NCI-H82 treated with DMSO at 0.1 percent for 48 hours (cell line): ENCODE results near the gene SPTBN2.
"Not testable (repeated sequence)": the region's sequence is repeated elsewhere in the genome, so short reads cannot be mapped to it uniquely, and the experiment has no call there.

Experiments
- DNase-seq: peaks from one replicate; lab custom pipeline; 2025; ENCODE audit not compliant: unreplicated experiment; lab: John Stamatoyannopoulos, UW

Gene SPTBN2

DNA sequence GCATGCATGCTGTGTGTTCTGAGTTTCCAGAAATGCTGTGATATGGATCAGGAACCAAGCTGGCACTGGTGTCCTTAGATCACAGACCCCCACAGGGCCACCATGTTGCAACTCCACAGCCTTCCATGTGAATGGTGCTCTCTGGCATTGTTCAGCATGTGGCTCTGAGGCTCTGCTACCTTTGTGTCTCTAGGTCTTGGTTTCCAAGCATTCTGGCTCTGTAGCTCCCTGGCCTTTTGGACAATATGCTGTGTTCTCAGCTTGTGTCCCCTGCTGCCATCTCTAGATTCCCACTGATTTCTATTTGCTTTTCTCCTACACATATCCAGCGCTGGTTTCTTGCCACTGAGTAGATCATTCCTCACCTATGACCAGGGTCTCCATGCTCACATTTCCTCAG is 3.9 kb downstream of the SPTBN2 start:
- no peak for DNase-seq

DNA sequence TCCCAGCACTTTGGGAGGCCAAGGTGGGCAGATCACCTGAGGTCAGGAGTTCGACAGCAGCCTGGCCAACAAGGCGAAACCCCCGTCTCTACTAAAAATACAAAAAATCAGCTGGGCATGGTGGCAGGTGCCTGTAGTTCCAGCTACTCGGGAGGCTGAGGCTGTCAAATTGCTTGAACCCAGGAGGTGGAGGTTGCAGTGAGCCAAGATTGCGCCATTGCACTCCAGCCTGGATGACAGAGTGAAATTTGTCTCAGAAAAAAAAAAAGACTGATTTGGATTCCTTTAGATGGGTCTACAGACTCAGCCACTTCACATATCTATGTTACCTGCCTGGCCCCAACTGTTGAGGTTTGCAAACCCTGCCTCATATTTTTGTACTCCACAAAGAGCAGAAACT is 4.8 kb downstream of the SPTBN2 start:
- DNase-seq: not testable (repeated sequence)

DNA sequence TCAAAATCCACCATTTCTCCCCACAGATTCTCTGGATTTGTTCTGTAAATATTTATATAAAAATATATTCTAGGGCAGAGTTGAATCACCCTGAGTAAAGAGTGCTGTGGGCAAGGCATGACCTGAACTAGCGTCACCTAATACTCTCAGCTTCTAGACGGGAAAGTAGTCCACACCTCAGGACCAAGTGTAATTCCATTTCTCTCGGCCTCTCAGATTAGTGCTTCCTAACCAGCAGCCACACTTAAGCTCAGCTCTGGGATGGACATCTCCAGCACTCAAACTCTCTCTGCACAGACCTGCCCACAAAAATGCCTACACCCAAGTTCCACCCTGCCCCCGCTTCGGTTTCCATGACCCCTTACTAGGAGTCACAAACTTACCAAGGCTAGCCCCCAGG is 5.3 kb downstream of the SPTBN2 start:
- no peak for DNase-seq

DNA sequence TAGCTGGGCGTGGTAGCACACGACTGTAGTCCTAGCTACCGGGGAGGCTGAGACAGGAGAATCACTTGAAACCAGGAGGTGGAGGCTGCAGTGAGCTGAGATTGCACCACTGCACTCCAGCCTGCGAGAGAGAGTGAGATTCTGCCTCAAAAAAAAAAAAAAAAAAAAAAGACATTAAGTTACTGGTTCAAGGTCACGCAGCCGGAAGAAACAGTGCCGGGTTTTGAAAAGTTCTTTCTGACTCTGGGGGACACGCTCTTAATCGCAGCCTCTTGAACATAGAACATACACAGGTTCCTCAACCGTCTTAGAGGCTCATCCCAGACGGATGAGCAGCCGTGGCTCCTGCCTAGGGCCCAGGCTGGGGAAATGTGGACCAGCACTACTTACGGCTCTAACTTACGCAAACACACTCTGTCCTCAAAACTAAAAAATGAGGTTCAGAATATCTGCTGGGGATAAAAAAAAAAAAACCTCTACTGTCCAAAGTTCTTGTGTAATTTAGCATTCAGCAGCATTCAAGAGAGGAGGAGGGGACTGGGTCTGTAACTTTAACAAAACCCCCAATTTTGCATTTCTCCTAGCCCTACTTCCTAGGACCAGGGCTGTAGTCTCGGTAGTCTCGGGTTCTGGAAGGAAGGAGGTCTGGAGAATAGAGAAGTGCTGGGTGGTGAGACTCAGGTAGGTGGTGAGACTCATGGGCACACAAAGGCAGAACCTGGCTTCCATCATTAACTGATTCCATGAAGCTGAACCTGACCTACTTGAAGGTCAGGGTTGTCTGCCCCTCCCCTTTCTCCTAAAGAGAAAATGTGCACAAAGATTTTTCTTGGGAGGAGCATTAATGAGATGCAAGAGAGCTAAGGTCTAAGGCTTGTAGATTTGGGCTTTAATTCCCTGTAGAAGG is 6.0 kb downstream of the SPTBN2 start:
- no peak for DNase-seq

DNA sequence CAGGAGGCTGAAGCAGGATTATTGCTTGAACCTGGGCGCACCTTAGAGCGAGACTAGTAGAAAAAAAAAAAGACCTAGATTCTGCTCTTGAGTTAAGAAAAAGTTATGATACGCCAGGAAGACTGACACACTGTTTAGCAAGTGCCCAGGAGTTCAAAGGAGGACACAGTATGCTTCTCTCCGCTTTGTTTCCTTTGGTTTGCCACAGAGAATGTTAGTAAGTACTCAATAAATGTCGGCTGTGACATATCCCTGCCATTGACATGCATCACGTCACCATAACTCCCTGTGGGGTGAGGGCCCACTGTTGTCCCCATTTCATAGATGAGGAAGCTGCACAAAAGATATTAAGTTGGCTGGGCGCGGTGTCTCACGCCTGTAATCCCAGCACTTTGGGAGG is 7.1 kb downstream of the SPTBN2 start:
- DNase-seq: no peak

DNA sequence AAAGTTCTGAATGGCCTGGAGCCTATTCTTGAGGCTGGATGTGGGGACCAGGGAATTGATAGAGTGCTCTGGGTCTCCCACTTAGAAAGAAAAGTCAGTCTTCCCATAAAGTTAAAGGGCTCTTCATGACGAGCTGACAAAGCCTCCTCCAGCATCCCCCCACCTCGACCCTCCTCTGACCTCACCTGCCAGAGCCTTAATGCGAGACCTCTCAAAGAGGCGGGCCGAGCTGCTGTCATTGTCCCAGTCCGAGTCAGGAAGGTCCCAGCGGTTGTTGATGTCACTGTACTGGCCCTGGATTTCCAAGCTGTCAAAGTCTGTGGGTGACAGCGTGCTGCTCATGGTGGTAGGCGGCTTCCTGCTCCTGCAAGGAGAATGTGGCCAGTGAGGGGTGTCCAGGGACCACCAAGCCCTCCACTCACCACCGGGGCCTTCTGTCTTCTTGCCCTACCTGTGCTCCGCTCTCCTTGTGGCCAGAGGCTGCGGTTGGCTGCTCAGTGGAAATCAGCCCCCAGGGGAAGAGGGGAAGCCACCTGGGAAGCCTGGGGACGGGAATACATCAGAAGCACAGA is 8.0 kb downstream of the SPTBN2 start:
- DNase-seq: no peak

DNA sequence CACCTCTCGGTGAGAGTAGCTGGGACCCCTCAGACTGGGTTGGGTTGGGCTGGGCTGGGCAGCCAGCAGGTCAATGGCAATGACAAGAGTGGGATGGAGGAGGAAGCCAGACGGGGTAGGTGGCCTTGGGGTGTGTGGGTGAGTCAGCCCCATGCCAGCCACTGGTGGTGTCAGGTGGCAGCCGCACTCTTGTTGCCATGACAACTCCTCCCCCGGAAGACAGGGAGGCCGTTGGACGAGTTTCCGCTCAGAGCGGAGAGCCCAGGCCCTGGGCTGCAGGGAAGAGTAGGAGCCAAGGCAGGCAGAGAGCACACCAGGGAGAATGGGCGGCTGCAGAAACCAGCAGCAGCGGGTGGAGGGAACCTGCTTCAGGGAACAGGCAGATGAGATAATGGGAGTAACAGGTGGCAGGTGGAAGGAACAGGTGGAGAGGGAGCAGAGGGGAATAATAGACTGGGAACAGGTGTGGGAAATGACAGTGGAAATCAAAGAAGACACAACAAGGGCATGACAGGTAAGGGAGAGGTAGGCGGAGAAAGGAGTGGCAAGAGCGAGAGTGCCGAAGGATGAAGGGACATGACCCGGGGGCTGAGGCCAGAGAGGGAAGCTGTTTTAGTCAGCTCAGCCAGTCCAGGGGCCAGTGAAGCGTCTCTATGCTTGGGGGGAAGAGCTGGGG is 8.7 kb downstream of the SPTBN2 start:
- no peak for DNase-seq

DNA sequence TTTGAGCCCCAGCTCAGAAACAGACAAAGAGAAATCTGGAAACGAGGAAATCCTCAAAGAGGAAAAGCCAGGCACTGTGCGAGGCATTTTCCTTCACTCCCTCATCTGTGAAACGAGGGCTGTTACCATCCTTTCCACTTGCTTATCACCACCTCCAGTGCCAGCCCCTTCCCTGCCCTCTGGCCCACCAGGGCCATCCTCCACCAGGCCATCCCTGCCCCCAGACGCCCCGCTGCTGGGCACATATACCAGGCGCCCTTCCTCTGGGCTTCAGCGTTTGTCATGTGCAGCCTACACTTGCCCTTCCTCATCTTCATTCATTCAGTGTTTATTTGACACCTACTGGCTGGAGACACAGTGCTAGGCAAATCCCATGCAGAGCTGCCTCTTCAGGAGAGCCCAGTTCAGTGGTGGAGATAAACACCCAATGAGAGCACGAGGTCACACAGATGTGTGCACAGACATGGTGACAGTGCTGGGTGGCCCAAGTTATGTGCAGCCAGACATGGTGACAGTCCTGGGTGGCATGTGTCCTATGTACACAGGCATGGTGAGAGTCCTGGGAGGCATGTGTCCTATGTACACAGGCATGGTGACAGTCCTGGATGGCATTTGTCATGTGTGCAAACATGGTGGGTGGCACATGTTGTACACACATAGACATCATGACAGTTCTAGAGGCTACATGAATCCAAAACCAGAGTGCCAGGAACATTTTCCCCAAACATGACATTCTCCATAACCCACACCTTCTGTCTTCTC is 9.7 kb downstream of the SPTBN2 start:
- DNase-seq: no peak

DNA sequence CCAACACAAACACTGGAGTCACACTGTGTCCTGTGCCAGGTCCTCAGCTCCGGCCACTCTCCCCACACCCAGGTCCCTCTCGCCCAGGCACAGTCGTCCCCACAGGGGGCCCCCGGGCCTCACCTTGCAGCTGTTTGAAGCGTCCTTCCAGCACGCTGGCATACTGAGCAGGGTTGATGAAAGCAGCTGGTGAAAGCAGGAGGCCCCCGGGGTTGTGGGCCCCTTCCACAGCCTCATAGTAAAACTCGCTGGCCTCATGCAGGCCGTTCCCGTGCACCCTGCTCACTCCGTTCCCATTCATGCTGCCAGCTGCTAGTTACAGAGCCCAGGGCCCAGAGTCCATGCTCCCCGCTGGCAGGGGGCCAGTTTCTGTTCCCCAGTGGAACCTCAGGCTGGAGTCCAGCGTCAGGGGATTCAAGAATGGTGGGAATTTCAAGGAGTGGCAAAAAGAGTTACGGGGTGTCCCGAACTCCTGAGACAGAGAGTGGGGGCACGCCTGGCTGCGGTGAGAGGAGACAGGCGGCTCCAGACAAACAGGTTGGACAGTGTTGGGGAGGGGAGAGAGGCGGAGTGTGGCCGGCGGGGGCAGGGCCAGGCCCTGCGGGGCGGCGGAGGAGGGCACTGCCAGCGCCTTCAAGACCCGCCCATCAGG is 10.6 kb downstream of the SPTBN2 start:
- no peak for DNase-seq

DNA sequence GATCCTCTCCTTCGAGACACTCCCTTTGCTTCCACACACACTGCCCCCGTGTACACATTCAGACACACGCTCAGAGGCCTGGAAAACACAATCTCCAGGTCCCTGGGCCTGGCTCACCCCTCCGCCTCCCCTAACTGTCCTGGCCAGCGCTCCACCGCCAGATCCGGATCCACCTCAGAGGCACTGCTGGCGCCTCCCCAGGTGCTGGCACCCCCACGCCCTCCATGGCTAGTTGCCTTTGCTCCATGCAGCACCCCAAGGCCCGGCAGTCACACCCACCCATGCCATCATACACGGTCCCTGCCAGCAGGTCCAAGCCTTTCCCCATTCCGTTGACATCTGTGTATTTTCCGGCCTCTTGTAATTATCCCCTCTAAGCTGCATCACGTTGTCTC is 11.1 kb downstream of the SPTBN2 start:
- no peak for DNase-seq

DNA sequence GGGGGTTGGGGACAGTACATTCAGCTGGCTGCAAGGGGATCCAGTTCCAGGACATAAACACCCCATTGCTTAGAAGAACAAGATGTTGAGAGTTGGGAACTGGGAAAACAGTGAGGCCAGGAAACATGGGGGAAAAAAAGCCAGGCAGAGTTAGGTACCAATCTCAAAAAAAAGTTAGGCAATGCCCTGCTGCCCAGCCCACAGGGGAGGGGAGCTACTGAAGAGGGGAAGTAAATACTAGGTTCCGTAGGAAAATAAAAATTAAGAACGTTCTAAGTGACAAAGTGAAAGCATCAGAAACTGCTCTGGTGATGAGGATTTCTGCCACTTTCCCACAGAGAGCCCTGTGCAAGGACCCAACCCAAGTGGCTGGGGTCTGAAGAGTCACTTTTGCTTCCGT is 12.0 kb downstream of the SPTBN2 start:
- no peak for DNase-seq

DNA sequence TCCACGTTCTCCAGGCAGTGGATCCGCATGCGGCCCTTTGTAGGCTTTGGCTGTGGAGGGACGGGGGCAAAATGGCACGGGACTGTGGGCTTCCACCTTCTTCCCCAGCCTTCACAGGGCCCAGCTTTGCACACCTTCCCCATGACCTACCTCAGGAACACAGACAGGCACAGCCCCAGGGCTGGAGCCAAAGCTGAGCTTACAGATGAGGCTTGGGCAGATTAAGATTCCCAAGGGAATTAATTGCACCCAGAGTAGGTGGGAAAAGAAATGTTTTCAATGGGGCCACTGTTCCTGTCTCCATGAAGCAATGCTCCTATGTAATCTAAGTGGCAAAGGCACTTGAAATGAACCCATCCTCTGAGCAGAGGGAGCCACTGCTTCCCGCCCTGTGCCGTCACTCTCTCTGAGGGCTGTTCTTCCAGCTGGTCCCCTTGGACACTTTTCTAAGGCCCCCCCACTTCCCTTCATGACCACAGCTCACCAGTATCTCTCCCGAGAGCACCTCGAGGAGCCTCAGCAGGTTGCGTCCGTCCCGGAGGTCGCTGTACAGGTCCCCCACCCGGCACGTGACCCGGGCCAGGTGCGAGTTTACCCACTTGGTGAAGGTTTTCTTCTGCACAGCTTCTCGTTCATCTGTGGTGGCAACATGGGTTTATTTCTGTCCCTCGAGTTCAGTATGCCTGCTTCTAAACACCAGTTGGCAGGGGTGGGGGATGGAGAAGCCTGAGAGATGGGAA is 13.5 kb downstream of the SPTBN2 start:
- no peak for DNase-seq

DNA sequence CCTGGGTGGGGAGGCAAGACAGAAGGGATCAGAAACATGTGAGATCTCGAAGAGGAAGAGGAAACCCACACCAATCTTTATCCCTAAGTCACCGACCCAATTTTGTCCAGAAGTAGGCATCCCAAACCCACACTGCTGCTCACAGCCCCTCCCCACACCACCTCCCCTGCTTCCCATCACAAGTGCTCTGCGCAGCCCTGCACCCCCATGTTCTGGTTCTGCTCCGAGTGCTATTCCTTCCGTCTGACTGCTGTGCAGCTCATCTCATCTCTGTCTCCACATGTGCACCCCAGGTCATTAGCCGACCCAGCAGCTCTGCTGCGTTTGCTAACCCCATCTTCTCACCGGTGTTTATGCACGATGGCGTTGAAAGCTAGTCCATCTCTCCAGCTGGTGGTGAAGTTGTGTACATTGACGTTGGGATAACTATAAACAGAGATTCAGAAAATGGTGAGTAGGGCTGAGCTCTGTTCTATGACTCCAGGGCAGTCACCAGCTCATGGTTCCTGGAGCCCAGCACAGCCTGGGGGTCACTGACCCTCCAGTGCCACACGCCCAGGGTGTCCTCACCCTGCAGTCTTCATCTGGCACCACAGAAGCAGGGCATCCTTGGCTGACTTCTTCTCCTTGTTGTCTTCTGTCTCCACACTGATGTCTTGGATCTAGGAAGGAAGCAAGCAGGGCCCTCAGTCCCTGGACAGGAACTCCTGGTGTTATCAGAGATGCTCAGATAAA is 15.1 kb downstream of the SPTBN2 start:
- DNase-seq: no peak

DNA sequence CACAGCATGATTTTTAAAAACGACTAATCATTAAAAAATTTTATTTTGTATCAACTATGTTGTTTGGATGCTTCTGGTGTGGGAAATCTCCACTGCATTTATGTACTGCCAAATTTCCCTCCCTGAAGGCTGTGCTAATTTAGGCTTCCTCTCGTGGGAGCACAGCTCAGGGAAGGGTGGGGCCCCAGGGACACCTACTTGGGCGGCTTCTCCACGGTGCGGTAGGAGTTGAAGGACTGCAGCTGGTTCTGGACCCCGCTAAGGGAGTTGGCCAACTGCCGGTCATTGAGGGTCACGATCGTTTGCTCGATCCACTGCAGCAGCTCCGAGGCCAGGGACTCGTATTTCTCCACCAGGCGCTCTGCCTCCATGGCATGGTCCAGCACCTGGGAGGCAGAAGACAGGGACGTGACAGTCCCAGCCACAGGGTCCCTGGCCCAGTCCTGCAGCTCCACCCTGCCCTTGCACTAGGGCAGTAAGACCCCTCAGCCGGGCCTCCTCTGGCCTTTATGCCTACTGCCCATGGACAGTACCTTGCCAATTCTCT is 18.6 kb downstream of the SPTBN2 start:
- no peak for DNase-seq

DNA sequence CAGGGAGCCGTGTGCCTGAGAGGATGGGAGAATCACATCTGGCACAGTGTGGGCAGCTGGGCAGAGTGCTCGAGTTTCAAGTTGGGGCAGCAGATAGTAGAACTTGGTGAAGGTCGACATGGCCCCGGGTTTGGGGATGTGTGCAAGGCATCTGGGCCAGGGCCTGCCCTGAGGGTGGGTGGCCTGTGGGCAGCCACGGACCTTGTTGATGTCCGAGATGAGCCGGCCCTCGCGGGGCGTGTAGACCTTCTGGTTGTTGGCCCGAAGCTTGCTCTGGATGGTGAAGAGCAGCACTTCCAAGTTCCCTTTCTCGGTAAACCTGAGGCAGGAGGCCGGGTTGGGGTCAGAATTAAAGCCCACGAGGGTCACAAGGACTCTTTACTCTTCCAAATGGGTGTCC is 20.3 kb downstream of the SPTBN2 start:
- DNase-seq: no peak

DNA sequence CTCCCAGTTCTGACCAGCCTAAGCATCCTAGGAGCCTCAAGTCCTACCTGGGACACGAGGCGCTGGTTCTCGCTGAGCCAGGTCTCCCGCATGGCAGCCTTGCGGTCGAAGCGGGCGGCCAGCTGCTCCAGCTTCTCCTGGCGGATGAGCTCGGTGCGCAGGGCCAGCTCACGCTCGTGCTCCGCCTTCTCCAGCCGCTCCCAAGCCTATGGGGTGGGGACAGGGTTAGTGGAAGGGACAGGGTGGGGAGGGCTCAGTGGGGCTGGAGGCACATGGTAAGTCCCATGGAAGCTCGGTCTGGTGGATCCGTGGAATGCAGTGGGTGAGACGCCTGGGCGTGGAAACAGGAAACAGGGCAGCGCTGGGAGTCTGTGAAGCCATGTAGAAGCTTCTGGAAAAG is 20.9 kb downstream of the SPTBN2 start:
- no peak for DNase-seq

DNA sequence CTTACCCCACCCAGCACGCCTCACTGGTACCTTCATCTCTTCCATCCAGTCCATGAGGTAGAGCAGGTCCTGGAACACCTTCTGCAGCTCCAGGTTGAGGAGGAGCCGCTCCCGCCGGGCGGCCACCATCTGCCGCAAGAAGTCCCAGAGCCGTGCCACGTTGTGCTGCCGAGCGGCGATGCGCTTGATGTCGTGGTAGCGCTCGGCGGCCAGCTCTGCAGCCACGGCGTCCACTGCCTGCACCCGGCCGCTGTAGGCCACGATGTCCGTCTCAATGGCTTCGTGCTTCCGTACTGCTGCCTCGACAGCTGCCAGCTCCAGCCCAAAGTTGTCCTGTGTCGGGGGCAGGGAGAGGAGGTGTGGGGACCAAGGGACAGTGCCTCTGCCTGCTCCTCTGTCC is 21.5 kb downstream of the SPTBN2 start:
- DNase-seq: no peak

DNA sequence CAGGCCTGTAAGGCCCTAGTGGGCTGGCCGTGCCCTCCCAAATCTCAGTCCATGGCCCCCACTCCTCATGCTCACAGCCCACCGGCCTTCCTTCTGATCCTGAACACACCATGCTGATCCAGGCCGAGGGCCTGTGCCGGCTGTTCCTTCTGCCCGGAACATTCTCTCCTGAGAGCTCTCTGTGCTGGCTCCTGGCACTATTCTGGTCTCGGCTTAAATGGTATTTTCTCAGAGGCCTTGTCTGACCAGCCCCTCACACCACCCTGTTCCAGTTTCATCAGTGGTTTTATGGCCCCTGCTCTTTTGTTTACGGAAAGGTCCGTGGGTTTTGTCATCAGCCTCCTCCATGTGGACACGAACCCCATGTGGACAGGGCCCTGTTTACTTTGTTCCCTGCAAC is 22.0 kb downstream of the SPTBN2 start:
- no peak for DNase-seq

DNA sequence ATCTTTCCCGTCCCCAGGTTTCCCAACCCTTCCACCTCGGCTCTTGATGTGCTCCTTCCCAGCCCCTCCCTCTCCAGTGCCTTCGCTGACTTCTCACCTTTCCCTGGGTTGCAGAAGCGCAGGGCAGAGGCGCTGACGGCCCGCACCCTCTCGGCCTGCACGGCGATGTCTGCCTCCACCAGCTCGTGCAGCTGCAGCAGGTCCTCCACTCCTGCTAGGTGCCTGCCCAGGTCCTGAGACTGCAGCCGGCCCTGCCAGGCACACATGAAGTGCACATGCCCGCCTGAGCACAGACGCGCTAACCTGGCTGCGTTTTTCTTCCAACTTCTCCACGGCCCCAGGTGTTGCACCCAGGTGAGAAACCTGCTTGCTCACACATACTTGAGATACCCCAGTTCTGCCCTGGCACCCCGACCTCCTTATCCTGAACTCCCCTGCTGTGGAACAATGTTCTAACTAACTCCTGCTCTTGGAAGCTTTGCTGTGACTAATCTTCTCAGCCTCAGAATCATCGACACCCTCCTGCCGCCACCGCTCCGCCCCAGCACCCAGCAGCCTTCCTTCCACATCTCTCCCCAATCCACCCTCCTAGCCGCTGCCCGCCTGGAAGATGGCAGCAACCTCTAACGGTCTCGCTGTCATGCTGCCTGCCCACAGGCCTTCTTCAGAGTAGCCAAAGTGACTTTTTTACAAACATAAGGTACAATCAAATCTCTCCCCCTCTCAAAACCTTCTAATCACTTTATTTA is 23.3 kb downstream of the SPTBN2 start:
- DNase-seq: no peak
